HCT116 (cell line): ENCODE data around the gene EEF1G. TPM values are rescaled to one million over a fixed set of nuclear protein-coding genes. Genes with fewer than 3 reads are reported as not detected.

Source experiments
- ATAC-seq: fragments of 200-7000 bp; cut with Tn5 transposase; 2 replicates; pipeline ENCODE4 v1.9.1; 2020; ENCODE audit warnings: mild to moderate bottlenecking, moderate library complexity
- BruUV-seq: library from RNA; stranded (reverse); fragments of 400-500 nt; replicated peaks from 2 replicates; lab custom pipeline; 2021; lab: Mats Ljungman, UMichigan
- CTCF ChIA-PET: fragments of 300-600 bp; sonication (Branson Sonifier 250); formaldehyde crosslinking; loops from one replicate; lab custom pipeline; 2021; ENCODE audit warnings: antibody characterized with exemption; lab: Charles Lee
- POLR2A ChIA-PET: fragments of 300-600, 350-600 bp; sonication (Branson Sonifier 250); formaldehyde crosslinking; loops from one replicate; lab custom pipeline; 2021; ENCODE audit warnings: antibody characterized with exemption; lab: Charles Lee
- RAD21 ChIA-PET, 2 experiments: fragments of 300-600 bp; sonication (Branson Sonifier 250); formaldehyde crosslinking; loops; one replicate each; lab custom pipeline; 2023; ENCODE audit warnings: low total read pairs in 2 of 2; ENCODE audit not compliant: uncharacterized antibody in 2 of 2, unreplicated experiment in 2 of 2, low non-redundant PET in 1 of 2; lab: Charles Lee
- DNase-seq: peaks from one replicate; pipeline ENCODE4 v3.0.0-alpha.2; 2010; ENCODE audit warnings: low read depth, low spot score
- H2AFZ ChIP-seq: fragments of 200-600 bp; shearing (Covaris generic), sonication (generic); 2 replicates; pipeline ENCODE4 v1.6.1; 2017; ENCODE audit warnings: low read depth, mixed run types, mixed read lengths, antibody characterized with exemption, low read length; ENCODE audit not compliant: poor library complexity, severe bottlenecking
- H3K27ac ChIP-seq: 2 replicates; pipeline ENCODE4 v1.5.1; 2012; ENCODE audit warnings: low read depth, low read length
- H3K27me3 ChIP-seq: fragments of 200-600 bp; sonication (generic); 2 replicates; pipeline ENCODE4 v1.6.1; 2016; ENCODE audit warnings: mixed run types, low read length, mixed read lengths; ENCODE audit not compliant: insufficient read depth
- H3K36me3 ChIP-seq, 2 experiments: fragments of 200-500 bp in 1 of 2; fragments of 200-600 bp in 1 of 2; sonication (Bioruptor generic) in 1 of 2; sonication (generic) in 1 of 2; 2 replicates each; pipeline versions ENCODE4 v1.5.1 to v1.6.1; 2014 to 2016; ENCODE audit warnings: low read length in 2 of 2, inconsistent platforms in 1 of 2, mixed read lengths in 1 of 2, mixed run types in 1 of 2; ENCODE audit not compliant: insufficient read depth in 2 of 2, control insufficient read depth in 1 of 2
- H3K4me1 ChIP-seq, 2 experiments: fragments of 200-600 bp in 1 of 2; sonication (generic) in 1 of 2; 2 replicates each; pipeline versions ENCODE4 v1.5.1 to v1.6.1; 2012 to 2017; ENCODE audit warnings: low read length in 2 of 2, inconsistent platforms in 1 of 2, mild to moderate bottlenecking in 1 of 2, mixed read lengths in 1 of 2, mixed run types in 1 of 2, moderate library complexity in 1 of 2; ENCODE audit not compliant: insufficient read depth in 2 of 2, control insufficient read depth in 1 of 2
- H3K4me2 ChIP-seq: fragments of 200-600 bp; sonication (generic); 2 replicates; pipeline ENCODE4 v1.6.1; 2017; ENCODE audit warnings: mixed run types, low read length, mixed read lengths
- H3K4me3 ChIP-seq, 2 experiments: fragments of 200-600 bp in 1 of 2; sonication (generic) in 1 of 2; replicated peaks in 1 of 2; 2 replicates each; pipeline ENCODE4 v1.5.1; 2011 to 2016; ENCODE audit warnings: low read length in 2 of 2, control low read depth in 1 of 2, low read depth in 1 of 2, mild to moderate bottlenecking in 1 of 2, mixed read lengths in 1 of 2, mixed run types in 1 of 2
- H3K79me2 ChIP-seq: fragments of 200-600 bp; sonication (generic); 2 replicates; pipeline ENCODE4 v1.6.1; 2017; ENCODE audit warnings: mild to moderate bottlenecking, mixed run types, low read length, moderate library complexity, mixed read lengths; ENCODE audit not compliant: insufficient read depth
- H3K9ac ChIP-seq: fragments of 200-600 bp; sonication (generic); 2 replicates; pipeline ENCODE4 v1.6.1; 2016; ENCODE audit warnings: low read length, mixed read lengths
- H3K9me2 ChIP-seq: fragments of 200-600 bp; sonication (generic), shearing (Covaris generic); 2 replicates; pipeline ENCODE4 v1.6.1; 2017; ENCODE audit warnings: mixed run types, mild to moderate bottlenecking, moderate library complexity; ENCODE audit not compliant: insufficient read depth
- H3K9me3 ChIP-seq, 2 experiments: fragments of 200-500 bp in 1 of 2; fragments of 200-600 bp in 1 of 2; sonication (Bioruptor generic) in 1 of 2; sonication (generic) in 1 of 2; 2 replicates each; pipeline ENCODE4 v1.6.1; 2014 to 2017; ENCODE audit warnings: low read length in 2 of 2, mixed read lengths in 2 of 2, inconsistent platforms in 1 of 2, low read depth in 1 of 2, mild to moderate bottlenecking in 1 of 2, mixed run types in 1 of 2, moderate library complexity in 1 of 2; ENCODE audit not compliant: control insufficient read depth in 1 of 2, insufficient read depth in 1 of 2
- H4K20me1 ChIP-seq: fragments of 200-600 bp; sonication (generic), shearing (Covaris generic); 2 replicates; pipeline ENCODE4 v1.6.1; 2017; ENCODE audit warnings: mixed run types, mild to moderate bottlenecking, moderate library complexity; ENCODE audit not compliant: insufficient read depth
- CBX3 ChIP-seq: IDR thresholded peaks from 2 replicates; pipeline ENCODE4 v1.6.1; 2012; ENCODE audit warnings: low read depth
- EZH2 ChIP-seq: fragments of 200-600 bp; sonication (generic); IDR thresholded peaks from 2 replicates; pipeline ENCODE4 v1.6.1; 2017; ENCODE audit warnings: antibody characterized with exemption, mixed run types
- EZH2phosphoT487 ChIP-seq: fragments of 200-600 bp; IDR thresholded peaks from 2 replicates; pipeline ENCODE4 v1.6.1; 2018; ENCODE audit warnings: antibody characterized with exemption, borderline replicate concordance
- FOSL1 ChIP-seq: IDR thresholded peaks from 2 replicates; pipeline ENCODE4 v1.6.1; 2012; ENCODE audit warnings: low read depth
- MAX ChIP-seq: IDR thresholded peaks from 2 replicates; pipeline ENCODE4 v1.6.1; 2012
- RAD21 ChIP-seq: IDR thresholded peaks from 2 replicates; pipeline ENCODE4 v1.6.1; 2012; ENCODE audit warnings: low read depth, mild to moderate bottlenecking
- SIN3A ChIP-seq: IDR thresholded peaks from 2 replicates; pipeline ENCODE4 v1.6.1; 2012; ENCODE audit warnings: low read depth
- SP1 ChIP-seq: IDR thresholded peaks from 2 replicates; pipeline ENCODE4 v1.6.1; 2012; ENCODE audit warnings: low read depth
- SRF ChIP-seq: IDR thresholded peaks from 2 replicates; pipeline ENCODE4 v1.6.1; 2012; ENCODE audit warnings: low read depth
- ZFX ChIP-seq: fragments of 450-650 bp; IDR thresholded peaks from 2 replicates; pipeline ENCODE4 v1.6.1; 2017
- intact Hi-C: fragments of 100-400 bp; cut with micrococcal nuclease; formaldehyde crosslinking; loops from 2 replicates; pipeline ENCODE4 v1.10.0; 2022
- total RNA-seq: library from RNA; stranded (reverse); gene quantifications from one replicate; pipeline ENCODE4 v1.2.1, GENCODE V29; 2021; ENCODE audit not compliant: unreplicated experiment
- TF ChIP-seq, protein P1 (sequence below): IDR thresholded peaks from 2 replicates; pipeline ENCODE4 v1.6.1; 2011; ENCODE audit warnings: mild to moderate bottlenecking, low read length, moderate library complexity; ENCODE audit not compliant: insufficient replicate concordance; ENCODE audit errors: extremely low read depth
- TF ChIP-seq, protein P2 (sequence below): IDR thresholded peaks from 2 replicates; pipeline ENCODE4 v1.6.1; 2012
- TF ChIP-seq, protein P3 (sequence below): IDR thresholded peaks from 2 replicates; pipeline ENCODE4 v1.6.1; 2012; ENCODE audit warnings: low read depth

The EEF1G gene
- total RNA-seq, 1 experiment from 2014 or later, result 1,901 TPM

- TF ChIP-seq, protein P1, sequence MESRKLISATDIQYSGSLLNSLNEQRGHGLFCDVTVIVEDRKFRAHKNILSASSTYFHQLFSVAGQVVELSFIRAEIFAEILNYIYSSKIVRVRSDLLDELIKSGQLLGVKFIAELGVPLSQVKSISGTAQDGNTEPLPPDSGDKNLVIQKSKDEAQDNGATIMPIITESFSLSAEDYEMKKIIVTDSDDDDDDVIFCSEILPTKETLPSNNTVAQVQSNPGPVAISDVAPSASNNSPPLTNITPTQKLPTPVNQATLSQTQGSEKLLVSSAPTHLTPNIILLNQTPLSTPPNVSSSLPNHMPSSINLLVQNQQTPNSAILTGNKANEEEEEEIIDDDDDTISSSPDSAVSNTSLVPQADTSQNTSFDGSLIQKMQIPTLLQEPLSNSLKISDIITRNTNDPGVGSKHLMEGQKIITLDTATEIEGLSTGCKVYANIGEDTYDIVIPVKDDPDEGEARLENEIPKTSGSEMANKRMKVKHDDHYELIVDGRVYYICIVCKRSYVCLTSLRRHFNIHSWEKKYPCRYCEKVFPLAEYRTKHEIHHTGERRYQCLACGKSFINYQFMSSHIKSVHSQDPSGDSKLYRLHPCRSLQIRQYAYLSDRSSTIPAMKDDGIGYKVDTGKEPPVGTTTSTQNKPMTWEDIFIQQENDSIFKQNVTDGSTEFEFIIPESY, result no peak
- no peak for TF ChIP-seq ZFX
- TF ChIP-seq, protein P2, sequence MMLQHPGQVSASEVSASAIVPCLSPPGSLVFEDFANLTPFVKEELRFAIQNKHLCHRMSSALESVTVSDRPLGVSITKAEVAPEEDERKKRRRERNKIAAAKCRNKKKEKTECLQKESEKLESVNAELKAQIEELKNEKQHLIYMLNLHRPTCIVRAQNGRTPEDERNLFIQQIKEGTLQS, result no peak
- TF ChIP-seq CBX3, result no peak
- TF ChIP-seq SIN3A, result no peak
- TF ChIP-seq RAD21, result no peak
- TF ChIP-seq SRF, result no peak
- TF ChIP-seq EZH2, result no peak
Measured at GRCh38 chr11:62580959-62581715, 7.4 kb upstream of the EEF1G start (continued).

- Histone ChIP-seq H3K4me3 (no peak overlapping the region), H3K9ac (no peak overlapping the region), H4K20me1 (no peaks in the 10 kb centered on the region), H3K79me2 (peaks cover 9% of the 10 kb centered on the region), H3K4me2 (no peak overlapping the region), H3K27me3 (no peaks in the 10 kb centered on the region), H3K36me3 (peaks cover 26 to 35% of the 10 kb centered on the region in 2 experiments), H3K27ac (no peak overlapping the region), H3K9me2 (no peaks in the 10 kb centered on the region), H3K4me1 (peaks cover 4 to 6% of the 10 kb centered on the region in 2 experiments), H3K9me3 (no peaks in the 10 kb centered on the region), H2AFZ (no peak overlapping the region)
- intact Hi-C loops, result no loop called here
- no peak for ATAC-seq
- ChIA-PET POLR2A (interaction anchor here (0.9 kb wide), 1 partner anchor 12 kb away, joined by 3 read pairs; the partner anchor contains the start of gene TUT1), RAD21 (no interaction called here), CTCF (no interaction called here)
- no peak for TF ChIP-seq FOSL1
- no peak for TF ChIP-seq ZFX
- TF ChIP-seq, protein P3, sequence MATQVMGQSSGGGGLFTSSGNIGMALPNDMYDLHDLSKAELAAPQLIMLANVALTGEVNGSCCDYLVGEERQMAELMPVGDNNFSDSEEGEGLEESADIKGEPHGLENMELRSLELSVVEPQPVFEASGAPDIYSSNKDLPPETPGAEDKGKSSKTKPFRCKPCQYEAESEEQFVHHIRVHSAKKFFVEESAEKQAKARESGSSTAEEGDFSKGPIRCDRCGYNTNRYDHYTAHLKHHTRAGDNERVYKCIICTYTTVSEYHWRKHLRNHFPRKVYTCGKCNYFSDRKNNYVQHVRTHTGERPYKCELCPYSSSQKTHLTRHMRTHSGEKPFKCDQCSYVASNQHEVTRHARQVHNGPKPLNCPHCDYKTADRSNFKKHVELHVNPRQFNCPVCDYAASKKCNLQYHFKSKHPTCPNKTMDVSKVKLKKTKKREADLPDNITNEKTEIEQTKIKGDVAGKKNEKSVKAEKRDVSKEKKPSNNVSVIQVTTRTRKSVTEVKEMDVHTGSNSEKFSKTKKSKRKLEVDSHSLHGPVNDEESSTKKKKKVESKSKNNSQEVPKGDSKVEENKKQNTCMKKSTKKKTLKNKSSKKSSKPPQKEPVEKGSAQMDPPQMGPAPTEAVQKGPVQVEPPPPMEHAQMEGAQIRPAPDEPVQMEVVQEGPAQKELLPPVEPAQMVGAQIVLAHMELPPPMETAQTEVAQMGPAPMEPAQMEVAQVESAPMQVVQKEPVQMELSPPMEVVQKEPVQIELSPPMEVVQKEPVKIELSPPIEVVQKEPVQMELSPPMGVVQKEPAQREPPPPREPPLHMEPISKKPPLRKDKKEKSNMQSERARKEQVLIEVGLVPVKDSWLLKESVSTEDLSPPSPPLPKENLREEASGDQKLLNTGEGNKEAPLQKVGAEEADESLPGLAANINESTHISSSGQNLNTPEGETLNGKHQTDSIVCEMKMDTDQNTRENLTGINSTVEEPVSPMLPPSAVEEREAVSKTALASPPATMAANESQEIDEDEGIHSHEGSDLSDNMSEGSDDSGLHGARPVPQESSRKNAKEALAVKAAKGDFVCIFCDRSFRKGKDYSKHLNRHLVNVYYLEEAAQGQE, result no peak
- TF ChIP-seq EZH2phosphoT487, result no peak
- no peak for TF ChIP-seq RAD21
- TF ChIP-seq SP1, result no peak
- TF ChIP-seq MAX, result no peak
- no peak for DNase-seq
- no TSS peak for BruUV-seq
Measured at GRCh38 chr11:62579252-62579651, 5.6 kb upstream of the EEF1G start.
